NCI-H526 treated with DMSO at 0.1 percent for 48 hours (cell line): ENCODE results near the gene ZFYVE19.
"Not testable (repeated sequence)": the region's sequence is repeated elsewhere in the genome, so short reads cannot be mapped to it uniquely, and the experiment has no call there.

Source experiments
- DNase-seq: peaks from one replicate; lab custom pipeline; 2025; lab: John Stamatoyannopoulos, UW

Gene ZFYVE19

GRCh38 chr15:40847223-40847961 is 40.5 kb downstream of the ZFYVE19 start:
- peak; percentile 61 for DNase-seq

DNA sequence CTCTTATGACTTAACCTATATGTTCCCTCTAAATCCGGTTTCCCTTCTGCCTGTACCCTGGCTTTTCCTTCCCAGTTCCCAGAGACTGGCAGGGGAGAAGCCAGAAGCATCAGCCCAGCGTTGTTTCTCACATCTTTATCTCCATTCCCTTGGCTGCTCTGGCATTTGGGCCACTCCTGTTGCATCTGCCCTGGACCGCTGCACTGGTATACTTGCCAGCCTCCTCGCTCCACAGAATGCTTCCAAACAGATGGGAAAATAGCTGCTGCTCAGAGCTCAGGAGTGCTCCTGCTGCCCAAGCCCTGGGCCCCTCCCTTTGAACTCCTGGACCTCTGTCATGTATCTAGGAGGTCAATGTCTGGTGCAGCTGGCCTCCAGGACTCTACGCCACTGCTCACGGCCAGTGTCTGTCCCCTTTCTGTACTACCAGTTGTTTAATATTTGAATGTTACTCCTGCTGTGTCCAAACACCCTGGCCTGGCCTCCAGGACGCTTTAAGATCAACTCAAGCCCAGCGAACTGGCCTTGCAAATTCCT is 43.8 kb downstream of the ZFYVE19 start:
- DNase-seq, result no peak

GRCh38 chr15:40852529-40852928 is 45.6 kb downstream of the ZFYVE19 start:
- no peak for DNase-seq

DNA sequence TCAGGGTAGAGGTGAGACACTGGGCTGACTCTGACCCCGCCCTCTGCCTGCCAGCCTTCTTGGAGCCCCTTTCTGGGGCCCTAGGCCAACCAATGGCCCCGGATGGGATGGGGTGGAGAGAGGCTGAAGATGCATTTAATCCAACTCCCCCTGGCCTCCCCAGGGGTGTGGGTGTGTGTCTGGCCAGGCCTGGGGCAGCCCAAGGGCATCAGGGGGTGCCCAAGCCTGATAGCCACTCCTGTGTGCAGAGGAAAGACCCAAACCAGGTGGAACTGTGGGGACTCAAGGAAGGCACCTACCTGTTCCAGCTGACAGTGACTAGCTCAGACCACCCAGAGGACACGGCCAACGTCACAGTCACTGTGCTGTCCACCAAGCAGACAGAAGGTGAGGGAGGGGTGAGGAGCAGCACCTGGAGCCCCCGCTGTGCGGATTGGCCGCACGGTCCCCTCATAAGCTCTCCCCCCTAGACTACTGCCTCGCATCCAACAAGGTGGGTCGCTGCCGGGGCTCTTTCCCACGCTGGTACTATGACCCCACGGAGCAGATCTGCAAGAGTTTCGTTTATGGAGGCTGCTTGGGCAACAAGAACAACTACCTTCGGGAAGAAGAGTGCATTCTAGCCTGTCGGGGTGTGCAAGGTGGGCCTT is 46.5 kb downstream of the ZFYVE19 start:
- DNase-seq, result no peak

DNA sequence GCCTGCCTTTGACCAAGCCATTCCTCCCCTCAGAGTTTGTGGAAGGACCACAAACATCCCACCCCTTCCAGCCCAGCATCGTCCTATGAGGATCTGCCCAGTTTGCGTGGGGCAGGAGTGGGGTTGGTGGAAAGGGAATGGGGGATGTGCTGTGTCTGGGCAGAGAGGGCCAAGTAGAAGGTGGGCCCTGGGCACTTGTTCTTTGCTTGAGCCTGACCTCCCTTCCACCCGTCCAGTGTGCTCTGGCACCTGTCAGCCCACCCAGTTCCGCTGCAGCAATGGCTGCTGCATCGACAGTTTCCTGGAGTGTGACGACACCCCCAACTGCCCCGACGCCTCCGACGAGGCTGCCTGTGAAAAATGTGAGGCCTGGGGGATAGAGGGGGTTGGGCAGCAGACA is 47.3 kb downstream of the ZFYVE19 start:
- DNase-seq, result no peak

- DNase-seq, result no peak
Observed at GRCh38 chr15:40855706-40856234, 48.9 kb downstream of the ZFYVE19 start.

DNA sequence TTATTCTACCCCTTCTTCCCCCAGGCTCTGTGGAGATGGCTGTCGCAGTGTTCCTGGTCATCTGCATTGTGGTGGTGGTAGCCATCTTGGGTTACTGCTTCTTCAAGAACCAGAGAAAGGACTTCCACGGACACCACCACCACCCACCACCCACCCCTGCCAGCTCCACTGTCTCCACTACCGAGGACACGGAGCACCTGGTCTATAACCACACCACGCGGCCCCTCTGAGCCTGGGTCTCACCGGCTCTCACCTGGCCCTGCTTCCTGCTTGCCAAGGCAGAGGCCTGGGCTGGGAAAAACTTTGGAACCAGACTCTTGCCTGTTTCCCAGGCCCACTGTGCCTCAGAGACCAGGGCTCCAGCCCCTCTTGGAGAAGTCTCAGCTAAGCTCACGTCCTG is 49.9 kb downstream of the ZFYVE19 start:
- no peak for DNase-seq

DNA sequence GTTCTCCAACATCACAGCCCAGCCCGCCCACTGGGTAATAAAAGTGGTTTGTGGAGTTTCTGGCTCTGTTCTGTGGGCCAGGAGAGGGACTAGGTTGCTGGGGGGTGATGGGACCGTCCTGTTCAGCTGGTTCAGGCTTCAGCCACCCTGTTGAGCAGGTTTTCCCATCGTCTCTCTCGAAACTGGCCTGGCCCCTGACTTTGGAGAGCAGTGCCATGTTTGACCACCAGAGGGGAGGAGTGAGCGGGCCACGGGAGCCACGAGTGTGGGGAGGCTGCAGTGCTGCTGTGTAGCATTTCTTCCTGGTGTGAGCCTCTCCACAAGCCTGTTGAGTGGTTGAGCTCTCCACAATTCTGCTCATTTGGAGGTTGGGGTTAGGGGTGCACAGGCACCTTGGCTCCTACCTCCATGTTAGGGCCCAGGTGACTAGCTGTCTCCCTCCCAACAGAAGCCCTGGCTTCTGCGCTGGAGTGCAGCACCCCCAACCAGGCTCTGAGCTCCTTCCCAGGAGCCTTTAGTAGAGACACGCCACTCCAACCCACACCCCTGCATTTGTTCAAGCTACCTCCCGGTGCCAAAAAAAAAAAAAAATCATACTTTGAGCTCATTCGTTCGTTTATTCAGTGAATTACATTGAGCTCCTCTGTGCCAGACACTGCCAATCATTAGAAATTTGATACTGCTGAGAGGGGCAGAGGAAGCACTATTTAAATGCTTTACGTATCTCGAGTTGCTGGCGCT is 50.9 kb downstream of the ZFYVE19 start:
- DNase-seq, result peak; percentile 46

DNA sequence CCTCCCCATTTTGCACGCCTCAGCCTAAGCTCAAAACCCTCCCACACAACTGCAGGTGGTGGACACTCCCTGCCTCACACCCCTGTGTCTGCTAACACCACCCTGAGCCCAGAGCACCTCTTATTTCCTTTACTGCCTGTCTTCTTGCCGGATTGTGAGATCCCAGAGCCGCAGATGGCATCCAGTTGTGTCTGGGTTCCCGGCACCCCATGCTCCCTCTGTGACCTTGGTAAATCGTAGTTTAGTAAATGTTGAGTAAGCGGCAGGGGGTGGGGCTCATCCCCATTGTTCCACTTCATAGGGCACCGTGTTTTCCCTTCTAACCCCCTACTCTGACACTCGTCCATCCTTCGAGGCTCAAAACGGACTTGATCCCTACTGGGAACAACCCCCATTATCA is 51.8 kb downstream of the ZFYVE19 start:
- no peak for DNase-seq

GRCh38 chr15:40859206-40859851 is 52.4 kb downstream of the ZFYVE19 start:
- DNase-seq, result no peak

DNA sequence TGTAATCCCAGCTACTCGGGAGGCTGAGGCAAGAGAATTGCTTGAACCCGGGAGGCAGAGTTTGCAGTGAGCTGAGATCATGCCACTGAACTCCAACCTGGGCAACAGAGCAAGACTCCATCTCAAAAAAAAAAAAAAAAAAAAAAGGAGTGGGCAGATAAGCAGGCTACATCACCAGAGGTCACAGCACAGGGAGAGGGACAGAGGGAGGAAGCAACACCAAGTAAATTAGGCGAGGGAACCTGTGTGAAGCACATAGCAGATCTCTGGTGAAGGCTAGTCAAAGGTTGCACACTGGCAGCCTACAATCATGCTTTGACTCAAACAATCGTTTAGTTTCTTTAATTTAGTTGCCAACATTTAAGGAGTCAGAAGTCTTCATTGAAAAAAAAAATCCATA is 54.3 kb downstream of the ZFYVE19 start:
- DNase-seq, result not testable (repeated sequence)

GRCh38 chr15:40863660-40864270 is 56.9 kb downstream of the ZFYVE19 start:
- DNase-seq, result no peak
